DND-41 (cell line): ENCODE results near the gene SRPX.

Source experiments
- EZH2 ChIP-seq: IDR thresholded peaks from 3 replicates; pipeline ENCODE4 v1.6.1; 2012; ENCODE audit warnings: borderline replicate concordance, low read depth, mild to moderate bottlenecking, moderate library complexity, low read length, inconsistent platforms; ENCODE audit not compliant: severe bottlenecking
- TF ChIP-seq, protein P1 (sequence below): IDR thresholded peaks from 2 replicates; pipeline ENCODE4 v1.5.1; 2012; ENCODE audit warnings: borderline replicate concordance, low read length, moderate library complexity, mild to moderate bottlenecking; ENCODE audit not compliant: poor library complexity, severe bottlenecking; ENCODE audit errors: extremely low read depth

DNA sequence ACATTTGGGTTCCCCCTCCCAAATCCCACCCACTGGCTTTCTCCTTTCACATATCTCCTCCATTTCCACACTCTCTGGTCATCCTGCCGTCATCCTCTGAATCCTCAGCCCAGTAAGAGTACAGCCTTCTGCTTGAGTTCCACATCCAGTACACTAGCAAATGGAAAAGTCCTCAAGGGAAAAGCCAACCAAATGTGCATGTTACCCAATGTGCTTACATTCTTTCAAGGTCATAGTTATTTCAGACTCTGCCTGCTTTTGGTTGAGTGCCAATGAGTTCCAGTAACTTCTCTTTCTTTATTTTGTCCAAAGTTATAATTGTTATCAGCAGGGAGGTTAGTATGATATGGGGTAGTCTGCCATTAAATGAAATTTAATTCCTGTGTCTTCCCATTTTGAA lies 78.1 kb downstream of the SRPX start:
- TF ChIP-seq, protein P1, sequence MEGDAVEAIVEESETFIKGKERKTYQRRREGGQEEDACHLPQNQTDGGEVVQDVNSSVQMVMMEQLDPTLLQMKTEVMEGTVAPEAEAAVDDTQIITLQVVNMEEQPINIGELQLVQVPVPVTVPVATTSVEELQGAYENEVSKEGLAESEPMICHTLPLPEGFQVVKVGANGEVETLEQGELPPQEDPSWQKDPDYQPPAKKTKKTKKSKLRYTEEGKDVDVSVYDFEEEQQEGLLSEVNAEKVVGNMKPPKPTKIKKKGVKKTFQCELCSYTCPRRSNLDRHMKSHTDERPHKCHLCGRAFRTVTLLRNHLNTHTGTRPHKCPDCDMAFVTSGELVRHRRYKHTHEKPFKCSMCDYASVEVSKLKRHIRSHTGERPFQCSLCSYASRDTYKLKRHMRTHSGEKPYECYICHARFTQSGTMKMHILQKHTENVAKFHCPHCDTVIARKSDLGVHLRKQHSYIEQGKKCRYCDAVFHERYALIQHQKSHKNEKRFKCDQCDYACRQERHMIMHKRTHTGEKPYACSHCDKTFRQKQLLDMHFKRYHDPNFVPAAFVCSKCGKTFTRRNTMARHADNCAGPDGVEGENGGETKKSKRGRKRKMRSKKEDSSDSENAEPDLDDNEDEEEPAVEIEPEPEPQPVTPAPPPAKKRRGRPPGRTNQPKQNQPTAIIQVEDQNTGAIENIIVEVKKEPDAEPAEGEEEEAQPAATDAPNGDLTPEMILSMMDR, result no peak
- TF ChIP-seq EZH2, result no peak
